GM12864 (cell line): ENCODE data around the gene SLC4A5.

Experiments
- DNase-seq: peaks from one replicate; pipeline ENCODE4 v3.0.0-alpha.2; 2011; ENCODE audit warnings: low read depth
- H3K4me3 ChIP-seq: 2 replicates; pipeline ENCODE4 v1.5.1; 2011; ENCODE audit warnings: mild to moderate bottlenecking, low read depth, low read length, control low read depth
- TF ChIP-seq, protein P1 (sequence below): IDR thresholded peaks from 2 replicates; pipeline ENCODE4 v1.5.1; 2011; ENCODE audit warnings: low read depth, mild to moderate bottlenecking, moderate library complexity, low read length, control low read depth, inconsistent platforms; ENCODE audit errors: missing control alignments

The SLC4A5 gene

DNA sequence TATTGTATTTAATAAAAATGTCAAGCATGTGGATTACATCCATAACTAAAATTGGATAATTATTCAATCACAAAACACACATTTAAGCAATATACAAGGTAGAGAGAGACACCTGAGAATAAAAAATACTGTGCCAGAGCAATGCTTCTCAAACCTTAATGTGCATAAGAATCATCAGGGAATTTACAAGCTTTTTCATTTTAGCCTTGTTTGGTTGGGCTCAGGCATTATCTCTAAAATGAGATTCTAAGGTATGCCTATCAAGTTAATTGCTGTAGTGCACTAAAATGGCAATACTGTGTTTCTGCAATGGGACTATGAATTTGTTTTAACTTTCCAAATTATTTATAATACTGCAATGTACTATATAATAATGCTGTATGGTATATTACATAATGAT is 165.5 kb downstream of the SLC4A5 start:
- no peak for DNase-seq
- TF ChIP-seq, protein P1, sequence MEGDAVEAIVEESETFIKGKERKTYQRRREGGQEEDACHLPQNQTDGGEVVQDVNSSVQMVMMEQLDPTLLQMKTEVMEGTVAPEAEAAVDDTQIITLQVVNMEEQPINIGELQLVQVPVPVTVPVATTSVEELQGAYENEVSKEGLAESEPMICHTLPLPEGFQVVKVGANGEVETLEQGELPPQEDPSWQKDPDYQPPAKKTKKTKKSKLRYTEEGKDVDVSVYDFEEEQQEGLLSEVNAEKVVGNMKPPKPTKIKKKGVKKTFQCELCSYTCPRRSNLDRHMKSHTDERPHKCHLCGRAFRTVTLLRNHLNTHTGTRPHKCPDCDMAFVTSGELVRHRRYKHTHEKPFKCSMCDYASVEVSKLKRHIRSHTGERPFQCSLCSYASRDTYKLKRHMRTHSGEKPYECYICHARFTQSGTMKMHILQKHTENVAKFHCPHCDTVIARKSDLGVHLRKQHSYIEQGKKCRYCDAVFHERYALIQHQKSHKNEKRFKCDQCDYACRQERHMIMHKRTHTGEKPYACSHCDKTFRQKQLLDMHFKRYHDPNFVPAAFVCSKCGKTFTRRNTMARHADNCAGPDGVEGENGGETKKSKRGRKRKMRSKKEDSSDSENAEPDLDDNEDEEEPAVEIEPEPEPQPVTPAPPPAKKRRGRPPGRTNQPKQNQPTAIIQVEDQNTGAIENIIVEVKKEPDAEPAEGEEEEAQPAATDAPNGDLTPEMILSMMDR: no peak
- H3K4me3 ChIP-seq: peak overlapping the region; percentile 94

GRCh38 chr2:74174909-74175308 is 168.3 kb downstream of the SLC4A5 start:
- TF ChIP-seq, protein P1: no peak
- peak overlapping the region; percentile 21 for H3K4me3 ChIP-seq
- no peak for DNase-seq

DNA sequence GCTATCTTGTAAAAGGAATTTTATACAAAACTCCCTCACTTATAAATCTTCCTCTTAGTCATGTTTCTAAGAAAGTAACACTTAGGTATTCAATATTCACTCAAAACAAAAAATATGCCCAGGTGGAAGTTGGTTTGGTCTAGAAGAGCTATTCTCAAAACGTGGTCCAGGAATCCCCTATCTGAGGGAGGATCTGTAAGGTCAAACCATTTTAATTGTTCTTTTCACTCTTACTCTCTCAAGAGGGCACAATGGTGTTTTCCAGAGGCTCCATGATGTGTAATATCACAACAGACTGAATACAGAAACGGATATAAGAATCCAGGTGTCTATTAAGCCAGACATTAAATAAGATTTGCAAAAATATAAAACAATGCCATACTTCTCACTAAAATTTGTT is 174.5 kb downstream of the SLC4A5 start:
- TF ChIP-seq, protein P1: no peak
- no peak overlapping the region for H3K4me3 ChIP-seq
- DNase-seq: no peak
